VCaP (cell line): ENCODE results near the gene CHD6.

ENCODE experiments used
- H3K27ac ChIP-seq: fragments of 450-650 bp; 2 replicates; pipeline ENCODE4 v1.5.1; 2017
- TF ChIP-seq, protein P1 (sequence below): fragments of 450-650 bp; conservative IDR thresholded peaks from 2 replicates; pipeline ENCODE4 v1.5.1; 2017; ENCODE audit warnings: mild to moderate bottlenecking, moderate library complexity

CHD6 gene

DNA sequence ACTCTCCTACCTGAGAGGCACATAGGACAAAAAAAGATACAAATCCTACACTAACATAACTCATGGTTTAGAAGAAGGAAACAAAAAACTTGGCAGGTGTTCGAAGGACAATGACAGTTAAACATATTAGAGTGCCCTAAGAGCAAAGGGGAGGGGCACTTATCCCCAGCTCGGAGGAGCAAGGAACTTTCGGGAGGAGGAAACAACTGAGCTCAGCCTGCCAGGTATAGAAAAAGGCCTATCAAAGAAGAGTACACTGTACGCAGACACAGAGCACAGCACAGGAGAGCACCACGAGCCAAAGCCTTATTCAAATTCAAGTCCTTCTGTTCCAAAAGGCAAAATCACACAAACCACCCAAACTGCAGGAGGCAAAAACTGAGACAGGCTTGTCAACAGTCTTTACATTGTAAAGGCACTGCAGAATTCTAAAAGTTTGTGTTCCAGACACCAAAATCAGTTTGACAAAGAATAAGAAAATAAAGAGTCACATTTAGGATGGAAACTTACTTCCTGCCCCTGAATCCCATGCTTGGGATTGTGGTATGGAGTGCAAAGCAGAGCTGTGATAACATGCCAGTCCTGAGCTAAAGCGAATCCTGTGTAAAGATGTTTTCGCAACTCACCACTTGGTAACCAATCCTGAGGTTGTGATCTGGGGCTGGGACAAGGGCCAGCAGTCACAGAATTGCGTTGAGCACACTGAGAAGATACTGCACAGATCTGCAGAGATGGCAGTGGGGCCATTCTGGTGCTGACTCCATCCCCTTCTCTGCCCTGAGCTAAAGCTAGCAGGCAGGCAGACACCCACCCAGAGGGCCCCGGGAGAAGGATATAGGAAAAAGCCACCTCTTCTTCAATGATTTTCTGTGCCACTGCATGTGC lies 108.6 kb downstream of the CHD6 start:
- H3K27ac ChIP-seq: peak overlapping the region; percentile 49

DNA sequence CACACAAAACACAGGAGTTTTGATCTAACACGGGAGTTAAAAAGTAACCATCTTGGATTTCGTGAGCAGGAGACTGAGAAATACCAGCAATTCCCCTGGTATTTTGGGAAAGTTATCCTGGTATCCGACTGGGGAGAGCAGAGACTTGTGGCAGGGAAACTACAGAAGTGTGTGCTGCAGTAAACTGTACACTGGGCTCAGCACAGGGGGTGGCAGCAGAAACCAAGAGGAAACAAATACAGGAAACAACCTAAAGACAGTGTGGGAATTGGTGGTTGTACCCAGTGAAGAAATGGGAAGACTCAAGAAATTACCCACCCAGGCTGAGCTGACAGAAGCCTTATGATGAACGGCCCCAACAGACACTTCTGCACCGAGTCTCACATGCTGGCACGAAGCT lies 109.8 kb downstream of the CHD6 start:
- peak overlapping the region; percentile 49 for H3K27ac ChIP-seq
- TF ChIP-seq, protein P1, sequence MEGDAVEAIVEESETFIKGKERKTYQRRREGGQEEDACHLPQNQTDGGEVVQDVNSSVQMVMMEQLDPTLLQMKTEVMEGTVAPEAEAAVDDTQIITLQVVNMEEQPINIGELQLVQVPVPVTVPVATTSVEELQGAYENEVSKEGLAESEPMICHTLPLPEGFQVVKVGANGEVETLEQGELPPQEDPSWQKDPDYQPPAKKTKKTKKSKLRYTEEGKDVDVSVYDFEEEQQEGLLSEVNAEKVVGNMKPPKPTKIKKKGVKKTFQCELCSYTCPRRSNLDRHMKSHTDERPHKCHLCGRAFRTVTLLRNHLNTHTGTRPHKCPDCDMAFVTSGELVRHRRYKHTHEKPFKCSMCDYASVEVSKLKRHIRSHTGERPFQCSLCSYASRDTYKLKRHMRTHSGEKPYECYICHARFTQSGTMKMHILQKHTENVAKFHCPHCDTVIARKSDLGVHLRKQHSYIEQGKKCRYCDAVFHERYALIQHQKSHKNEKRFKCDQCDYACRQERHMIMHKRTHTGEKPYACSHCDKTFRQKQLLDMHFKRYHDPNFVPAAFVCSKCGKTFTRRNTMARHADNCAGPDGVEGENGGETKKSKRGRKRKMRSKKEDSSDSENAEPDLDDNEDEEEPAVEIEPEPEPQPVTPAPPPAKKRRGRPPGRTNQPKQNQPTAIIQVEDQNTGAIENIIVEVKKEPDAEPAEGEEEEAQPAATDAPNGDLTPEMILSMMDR: 0 out of 2 replicates have a peak, but pooled peaks have one; percentile 5

More for the DNA sequence above, 108.6 kb downstream of the CHD6 start:
- TF ChIP-seq, protein P1: no peak

DNA sequence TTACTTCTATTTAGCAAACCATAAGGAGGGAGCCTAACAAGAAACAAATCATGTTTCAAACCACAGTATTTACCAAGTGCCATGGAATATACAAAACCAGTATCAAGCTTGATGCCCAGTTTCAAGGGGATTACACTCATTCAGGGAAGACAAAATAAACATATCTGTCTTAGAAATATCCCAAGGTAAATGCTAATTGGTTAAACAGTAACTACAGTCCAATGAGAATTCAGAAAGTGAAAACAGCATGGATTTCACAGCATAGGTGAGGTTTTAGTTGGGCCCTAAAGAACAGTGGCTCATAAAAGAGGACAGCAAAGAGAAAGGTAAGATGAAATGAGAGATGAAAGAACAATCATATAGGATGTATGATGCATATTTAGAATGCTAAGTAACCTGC lies 110.3 kb downstream of the CHD6 start:
- H3K27ac ChIP-seq: peak overlapping the region; percentile 49
- TF ChIP-seq, protein P1: no peak

DNA sequence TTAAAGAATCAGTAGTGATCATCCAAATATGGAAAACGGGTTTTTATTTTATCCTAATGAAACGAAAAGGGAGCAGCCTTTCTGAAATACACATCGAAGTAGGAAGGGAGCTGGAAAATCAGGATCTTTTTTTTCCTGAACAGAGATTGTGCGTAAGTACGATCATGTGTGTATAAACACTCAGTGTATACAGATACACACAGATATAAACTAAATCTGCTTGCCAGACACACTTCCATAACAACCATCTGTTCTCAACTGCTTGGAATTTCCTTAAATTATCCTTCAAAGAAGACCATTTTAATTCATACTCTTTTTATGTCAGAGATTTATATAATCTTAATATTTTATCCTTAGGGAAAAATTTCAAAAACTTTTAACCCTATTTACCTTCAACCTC lies 110.7 kb downstream of the CHD6 start:
- TF ChIP-seq, protein P1: no peak
- H3K27ac ChIP-seq: no peak overlapping the region

DNA sequence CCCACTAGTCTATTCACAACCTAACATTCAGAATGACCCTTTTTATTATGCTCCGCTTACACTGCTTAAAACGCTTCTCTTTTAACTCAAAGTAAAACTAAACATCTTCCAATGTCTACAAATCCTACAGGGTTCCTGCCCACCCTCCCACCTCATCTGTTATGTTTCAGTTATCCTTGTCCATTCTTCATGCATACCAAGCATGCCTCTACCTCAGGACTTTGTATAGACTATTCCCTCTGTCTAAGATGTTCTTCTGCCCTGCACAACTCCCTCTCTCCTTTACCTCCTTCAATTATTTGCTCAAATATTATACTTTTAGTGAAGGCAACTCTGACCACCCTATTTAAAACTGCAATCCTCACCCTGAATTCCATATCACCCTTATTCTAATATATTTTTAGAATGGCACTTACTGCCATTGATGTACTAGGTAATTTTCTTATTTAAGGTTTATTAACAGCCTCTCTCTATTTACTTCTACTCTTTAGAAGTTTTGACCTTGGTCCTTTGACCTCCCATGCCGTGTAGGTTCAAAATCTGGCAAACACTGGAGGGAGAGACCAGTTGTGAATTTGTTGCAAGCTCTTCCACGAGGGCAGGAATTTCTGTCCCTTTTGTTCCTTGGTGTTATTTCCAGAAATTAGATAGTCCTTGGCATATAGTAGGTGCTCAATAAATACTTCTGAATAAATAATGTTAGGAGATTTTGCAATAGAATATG lies 111.8 kb downstream of the CHD6 start:
- H3K27ac ChIP-seq: no peak overlapping the region
- TF ChIP-seq, protein P1: no peak

DNA sequence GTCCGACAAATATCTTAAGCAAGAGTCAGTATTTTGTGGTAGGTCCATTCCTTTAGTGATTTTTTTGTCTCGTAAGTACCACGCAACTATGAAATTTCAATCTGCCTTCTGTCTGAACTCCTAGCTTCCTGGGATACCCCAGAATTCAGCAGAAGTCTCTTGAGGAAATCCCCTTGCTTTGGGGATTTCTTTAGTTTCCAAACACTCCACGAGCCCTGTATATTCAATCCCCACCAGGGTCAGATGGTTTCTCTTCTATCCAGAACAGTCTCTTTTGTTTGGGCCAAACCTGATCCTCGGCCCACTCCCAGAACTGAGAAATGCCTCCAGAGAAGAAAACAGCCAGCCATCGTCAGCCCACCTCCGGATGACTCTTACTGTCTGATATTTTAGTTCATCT lies 113.0 kb downstream of the CHD6 start:
- TF ChIP-seq, protein P1: no peak
- no peak overlapping the region for H3K27ac ChIP-seq

DNA sequence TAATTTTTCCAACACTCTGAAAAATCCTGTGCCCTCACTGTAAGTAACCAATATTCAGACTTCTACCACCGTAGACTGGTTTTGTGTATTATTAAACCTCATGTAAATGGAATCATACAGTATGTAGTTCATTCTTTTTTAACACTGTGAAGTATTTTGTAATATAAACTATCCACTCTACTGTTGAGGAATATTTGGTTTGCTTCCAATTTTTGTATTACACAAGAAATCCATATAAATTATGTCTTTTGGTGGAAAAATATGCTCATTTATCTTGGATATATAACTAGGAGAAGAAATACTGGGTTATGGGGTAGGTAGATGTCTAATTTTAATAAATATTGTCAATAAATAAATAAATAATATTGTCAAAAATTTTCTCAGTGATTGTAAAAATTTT lies 116.8 kb downstream of the CHD6 start:
- TF ChIP-seq, protein P1: no peak

More for the DNA sequence above, 116.8 kb downstream of the CHD6 start:
- H3K27ac ChIP-seq: no peak overlapping the region
